CD4-positive, alpha-beta T cell treated with Interleukin-1 beta for 1 hour (primary cell): ENCODE results near the gene HPS1.

ENCODE experiments used
- DNase-seq, 2 donors: peaks; one replicate each; pipeline ENCODE4 v3.0.0-alpha.2; 2020 to 2022

HPS1 gene

DNA sequence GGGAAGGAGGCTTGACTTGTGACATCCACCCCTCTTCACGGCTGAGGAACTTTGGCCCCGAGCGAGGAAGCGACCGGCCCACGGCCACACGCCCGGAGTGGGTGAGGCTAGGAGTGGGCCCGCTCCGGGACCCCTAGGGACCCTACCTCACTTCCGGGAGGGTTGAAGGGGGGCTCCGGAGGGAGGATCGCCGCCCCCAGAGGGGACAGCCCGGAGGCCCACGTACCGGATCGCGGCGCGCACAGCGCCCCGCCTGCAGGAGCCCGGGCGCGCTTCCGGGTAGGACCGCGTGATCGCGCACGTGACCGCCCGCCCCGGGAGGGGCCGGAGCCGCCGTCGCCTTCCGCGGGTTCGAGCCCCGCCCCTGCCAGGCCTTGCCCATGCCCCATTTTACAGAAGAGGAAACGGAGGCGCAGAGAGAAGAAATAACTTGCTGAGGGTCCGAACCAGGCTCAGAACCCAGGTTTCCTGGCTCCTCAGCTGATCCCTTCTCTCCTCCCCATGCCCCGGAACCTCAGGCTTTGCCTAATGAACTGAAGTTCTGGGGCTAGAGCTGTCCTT lies at the start of gene HPS1:
Gene HPS1, minus strand, starts transcription at position 275 of the 561 bp plus-strand sequence. CDS start 3,695 bp downstream, outside the sequence.
- DNase-seq, result peak; percentile 78 to 86

DNA sequence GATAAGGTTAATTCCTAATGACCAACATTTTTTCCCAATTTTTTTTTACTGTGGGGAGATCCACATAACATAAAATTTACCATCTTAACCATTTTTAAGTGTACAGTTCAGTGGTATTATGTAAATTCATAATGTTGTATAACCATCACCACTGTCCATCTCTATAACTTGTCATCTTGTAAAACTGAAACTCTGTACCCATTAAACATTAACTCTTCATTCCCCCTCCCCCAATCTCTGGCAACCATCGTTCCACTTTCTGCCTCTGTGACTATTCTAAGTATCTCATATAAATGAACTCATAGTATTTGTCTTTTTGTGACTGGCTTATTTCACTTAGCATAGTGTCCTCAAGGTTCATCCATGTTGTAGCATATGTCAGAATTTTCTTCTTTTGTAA lies 46.0 kb upstream of the HPS1 start:
- no peak for DNase-seq

GRCh38 chr10:98489561-98490481 lies 43.1 kb upstream of the HPS1 start:
- no peak for DNase-seq

DNA sequence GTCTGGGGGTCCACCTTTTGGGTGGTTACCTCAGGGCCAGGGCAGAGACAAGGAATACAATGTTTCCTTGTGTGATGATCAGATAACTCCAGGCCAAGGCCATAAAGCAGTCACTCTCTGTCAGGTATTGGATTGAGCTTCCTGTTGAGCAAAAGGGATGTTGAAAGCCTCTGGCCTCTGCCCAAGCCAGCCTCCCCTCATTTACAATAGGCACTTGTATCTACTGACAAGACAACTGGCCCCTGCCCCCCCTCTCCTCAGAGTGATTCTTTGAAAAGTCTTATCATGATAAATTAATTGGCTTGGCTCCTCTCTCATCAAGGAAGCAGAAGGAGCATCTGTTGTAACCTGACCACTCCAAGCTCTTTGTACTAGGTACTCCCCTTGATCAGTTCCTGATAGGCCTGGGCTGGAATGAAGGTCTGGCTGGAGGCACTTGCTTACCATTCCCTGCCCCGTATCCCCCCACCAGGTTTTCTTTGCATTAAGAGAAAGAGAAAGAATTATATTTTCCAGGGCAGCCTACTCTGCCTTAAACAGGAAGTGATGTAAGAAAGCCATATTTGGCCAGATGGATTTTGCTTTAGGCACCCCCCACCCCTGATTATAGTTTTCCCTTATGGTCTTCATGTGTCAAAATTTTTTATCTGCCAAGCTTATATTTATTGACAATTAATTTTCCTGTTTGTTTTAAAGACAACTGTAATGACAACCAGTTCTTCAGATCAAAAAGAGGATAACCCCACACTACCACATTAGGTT lies 42.1 kb upstream of the HPS1 start:
- DNase-seq, result no peak

DNA sequence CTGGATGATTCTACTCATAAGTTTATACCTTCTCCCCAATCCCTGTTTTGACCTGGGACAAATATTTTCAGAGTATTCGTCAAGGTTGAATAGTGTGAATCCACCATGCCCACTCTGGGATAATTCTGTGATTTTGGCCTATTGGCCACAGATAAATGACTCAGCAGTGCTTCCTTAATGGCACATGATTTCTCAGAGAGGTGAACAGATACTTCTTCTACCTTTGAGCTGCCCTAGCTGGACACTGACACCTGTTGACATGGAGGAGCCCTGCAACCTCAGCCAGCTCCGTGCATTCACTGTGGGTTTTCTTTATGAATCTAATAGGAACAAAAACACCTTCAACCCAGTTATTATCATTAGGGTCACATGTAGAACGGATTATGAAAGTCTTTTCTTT lies 40.9 kb upstream of the HPS1 start:
- no peak for DNase-seq

DNA sequence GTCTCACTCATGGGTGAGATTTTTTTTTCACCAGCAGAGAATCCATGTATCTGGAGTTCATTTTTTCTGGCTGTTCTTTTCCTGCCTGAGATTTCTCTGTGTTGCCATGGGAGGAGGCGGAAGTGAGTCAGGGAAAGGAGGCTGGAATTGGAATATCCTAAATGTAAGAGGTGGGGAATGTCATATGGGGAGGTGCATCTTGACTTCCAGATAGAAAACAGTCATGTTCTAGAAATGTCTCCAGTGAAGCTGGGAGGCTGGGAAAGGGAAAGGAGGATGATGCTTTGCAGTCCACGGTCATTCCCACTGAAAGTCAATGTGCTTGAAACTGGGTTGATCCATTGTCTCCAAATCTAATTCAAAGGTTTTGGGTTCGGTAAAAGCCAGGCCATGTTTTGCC lies 39.7 kb upstream of the HPS1 start:
- DNase-seq, result no peak

DNA sequence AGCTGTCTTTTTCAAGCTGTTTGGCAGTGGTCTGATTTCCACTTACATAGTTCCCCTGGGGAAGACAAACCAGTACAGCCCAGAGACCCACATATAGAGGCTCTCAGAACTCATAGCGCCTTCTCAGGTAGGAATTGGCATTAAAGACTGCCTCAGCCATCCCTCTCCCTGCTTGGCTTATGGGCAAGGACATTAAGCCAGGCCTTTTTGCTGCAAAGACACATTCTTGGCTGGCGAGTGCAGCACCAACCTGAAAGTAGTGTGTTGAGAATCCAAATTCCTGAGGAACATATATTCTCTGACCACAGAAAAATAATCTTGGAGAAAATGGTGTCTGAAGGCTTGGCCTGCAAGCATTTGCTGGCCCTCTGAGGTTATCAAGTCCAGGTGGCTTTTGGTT lies 39.2 kb upstream of the HPS1 start:
- DNase-seq, result no peak

- no peak for DNase-seq
Measured at GRCh38 chr10:98483658-98484057, 36.9 kb upstream of the HPS1 start.

DNA sequence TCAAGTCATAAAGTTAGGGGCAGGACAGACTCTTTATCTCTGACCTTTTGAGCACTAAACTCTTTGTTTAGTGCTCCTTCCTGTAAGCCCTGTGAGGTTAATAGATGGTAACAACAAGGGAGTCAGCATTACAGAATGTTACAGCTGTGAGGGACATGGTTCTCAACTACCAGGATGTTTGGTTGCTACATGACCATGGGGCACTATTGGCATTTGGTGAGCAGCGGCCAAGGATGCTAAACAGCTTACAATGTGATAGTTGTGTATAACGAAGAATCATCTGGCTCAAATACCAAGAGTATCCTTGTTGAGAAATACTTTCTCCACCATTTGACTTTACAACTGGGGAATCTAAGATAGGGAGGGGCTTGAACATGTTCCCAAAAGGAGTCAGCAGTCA lies 35.4 kb upstream of the HPS1 start:
- DNase-seq, result no peak

GRCh38 chr10:98481404-98481945 lies 34.7 kb upstream of the HPS1 start:
- no peak for DNase-seq

DNA sequence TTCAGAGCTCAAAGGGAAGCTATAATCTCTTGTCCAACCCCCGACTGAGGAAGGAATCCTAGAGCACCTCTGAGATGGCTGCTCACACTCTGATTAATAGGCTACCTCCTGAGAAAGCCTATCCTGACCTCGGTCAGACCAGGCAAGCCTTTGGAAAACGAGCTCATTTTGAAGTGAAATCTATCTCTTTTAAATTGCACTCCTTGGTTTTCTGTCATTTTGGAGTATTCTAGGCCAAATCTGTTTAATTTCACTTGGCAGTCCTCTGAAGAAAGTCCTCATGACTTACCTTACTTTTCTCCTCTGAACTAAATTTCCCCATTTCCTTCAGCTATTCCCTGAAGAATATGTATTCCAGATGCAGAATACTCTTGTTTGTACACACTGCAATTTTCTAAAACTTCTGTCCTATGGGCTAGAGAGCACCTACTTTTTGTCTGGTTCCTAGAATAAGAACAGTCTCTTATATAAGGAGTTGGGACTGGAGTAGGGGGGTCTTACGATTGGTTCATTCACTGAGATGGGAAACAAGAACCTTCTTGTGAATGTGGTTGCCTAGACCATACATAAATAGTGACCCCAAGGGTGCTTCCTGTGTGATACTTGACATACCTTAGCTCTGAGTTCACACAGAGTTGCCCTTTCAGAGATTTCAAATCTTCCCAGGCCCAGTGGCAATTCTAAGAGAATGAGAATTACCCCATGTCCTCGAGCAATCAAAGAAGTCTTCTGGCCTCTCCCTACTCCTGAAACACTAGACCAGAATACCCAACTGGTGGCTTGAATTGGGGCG lies 31.9 kb upstream of the HPS1 start:
- DNase-seq, result no peak

GRCh38 chr10:98477861-98478260 lies 31.1 kb upstream of the HPS1 start:
- no peak for DNase-seq

- no peak for DNase-seq
Measured at GRCh38 chr10:98474628-98475027, 27.9 kb upstream of the HPS1 start.

- no peak for DNase-seq
Measured at GRCh38 chr10:98472196-98472595, 25.5 kb upstream of the HPS1 start.

DNA sequence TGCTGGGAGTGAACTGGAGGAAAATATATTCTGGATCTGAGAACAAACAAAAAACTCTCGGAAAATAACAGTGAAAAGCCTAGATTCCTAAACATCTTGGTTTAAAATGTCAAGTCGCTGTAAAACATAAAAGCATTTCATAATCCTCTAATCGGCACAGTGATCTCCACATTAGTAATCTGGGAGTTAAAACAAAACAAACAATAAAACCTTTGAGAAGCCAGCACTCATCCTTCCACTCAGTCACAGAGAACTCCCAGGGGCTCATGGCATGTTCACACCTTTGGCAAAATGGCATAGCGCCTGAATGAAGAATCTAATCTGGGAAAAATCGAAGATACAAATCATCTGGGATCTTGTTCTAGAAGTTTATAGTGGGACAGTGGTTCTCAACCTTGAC lies 24.1 kb upstream of the HPS1 start:
- DNase-seq, result no peak

DNA sequence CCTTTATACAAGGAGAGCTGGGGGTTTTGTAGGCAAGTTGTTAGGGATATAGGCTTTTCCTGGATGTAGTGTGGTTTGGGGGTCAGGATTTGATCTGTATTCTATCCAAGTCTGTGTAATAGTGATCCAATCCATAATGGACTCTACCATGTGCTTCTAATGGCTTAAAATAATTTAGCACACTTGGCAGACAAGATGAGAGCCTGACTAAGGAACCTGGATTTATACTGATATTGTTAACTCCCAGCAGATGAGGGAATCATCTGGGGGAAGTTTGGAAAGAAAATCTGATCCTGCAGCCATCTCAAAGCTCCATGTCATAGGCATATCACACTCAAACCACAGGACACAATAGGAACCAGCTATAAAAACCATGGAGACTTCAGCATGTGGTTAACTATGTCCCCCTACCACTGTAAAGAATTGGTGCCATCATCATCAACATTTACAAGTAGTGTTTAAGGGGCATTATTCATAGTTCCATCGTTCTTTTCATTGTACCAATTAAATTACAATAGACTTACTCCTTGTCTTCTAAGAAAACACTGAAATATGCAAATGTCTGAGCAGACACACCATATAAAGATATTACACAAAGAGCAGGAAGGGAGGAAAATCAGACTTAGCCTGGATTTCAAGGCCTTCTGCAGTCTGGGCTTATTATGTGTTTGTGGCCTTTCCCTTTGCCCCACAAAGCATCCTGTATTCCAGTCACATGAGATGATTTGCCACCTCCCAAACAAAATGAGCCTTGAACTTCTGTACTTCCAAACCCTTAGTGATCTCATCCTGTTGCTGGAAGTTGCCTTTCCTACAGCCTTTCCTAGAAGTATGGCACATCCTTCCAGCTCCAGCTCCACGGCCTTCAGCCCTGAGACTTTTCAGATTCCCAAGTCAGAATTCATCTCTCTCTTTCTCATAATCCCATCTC lies 22.5 kb upstream of the HPS1 start:
- DNase-seq, result no peak

DNA sequence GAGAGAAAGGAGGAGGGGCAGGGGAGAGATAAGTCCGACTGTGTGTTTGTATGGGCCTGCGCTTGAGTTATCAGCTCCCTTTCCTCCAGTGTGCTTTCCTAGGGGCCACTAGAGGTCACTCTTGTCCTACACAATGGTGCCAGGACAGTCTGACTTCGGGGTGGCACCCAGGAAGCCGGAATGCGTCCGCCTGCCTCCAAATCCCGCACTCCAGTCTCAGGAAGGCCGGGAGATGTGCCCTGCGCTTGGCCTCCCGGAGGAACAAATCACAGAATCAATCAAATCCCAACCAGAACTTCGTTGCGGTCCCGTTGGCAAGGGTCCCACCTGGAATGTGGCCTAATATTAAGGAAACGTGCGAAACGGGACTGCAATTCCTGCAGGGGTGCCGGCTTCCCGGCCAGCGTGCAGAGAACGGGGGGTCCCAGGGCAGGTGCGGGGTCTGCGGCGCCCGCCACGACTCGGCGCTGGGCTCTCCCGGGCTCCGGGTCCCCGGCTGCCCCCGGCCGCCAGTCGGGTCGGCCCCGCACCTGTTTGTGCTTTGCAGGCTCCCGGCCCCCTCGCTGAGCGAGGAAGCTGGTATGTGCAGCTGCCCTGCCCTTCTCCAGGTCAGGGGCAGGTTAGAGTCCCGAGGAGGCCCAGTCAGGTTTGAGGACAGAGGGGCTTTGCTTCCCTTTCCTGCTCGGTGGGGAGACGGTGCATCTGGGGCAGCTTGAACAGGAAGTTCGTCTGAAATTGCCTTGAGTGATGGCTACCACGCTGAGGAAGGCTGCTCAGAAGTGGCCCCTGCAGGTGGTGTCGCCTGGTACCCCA lies 21.0 kb upstream of the HPS1 start:
- peak; percentile 77 to 79 for DNase-seq

GRCh38 chr10:98466861-98467505 lies 20.2 kb upstream of the HPS1 start:
- DNase-seq, result no peak

DNA sequence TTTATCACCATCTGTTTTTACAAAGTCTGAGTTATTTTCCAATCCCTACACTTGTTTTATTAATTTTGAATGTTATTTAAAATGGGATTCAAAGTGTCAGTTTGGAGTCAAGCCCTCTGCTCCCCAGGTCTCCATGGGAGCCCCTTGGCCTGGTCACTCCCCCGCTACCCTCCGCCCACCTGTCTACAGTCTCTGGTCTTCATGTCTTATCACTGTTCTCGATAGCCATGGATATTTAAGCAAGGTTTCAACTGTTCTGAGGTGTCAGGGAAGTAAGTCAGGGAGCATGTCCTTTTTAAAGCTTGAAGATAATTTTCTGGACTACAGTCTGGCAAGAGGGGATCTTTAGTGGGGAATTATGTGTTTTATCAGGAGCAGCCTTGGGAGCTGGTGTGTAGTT lies 19.1 kb upstream of the HPS1 start:
- DNase-seq, result no peak
